Endothelial cell of umbilical vein (primary cell): ENCODE results near the gene OSBPL5. TPM values are rescaled to one million over a fixed set of nuclear protein-coding genes. Genes with fewer than 3 reads are reported as not detected.

Source experiments
- BruUV-seq: library from RNA; stranded (reverse); fragments of 400-500 nt; replicated peaks from 2 replicates; lab custom pipeline; 2021; lab: Mats Ljungman, UMichigan
- CTCF ChIA-PET: fragments of 300-600, 350-600 bp; sonication (Branson Sonifier 250); formaldehyde crosslinking; loops from one replicate; lab custom pipeline; 2021; ENCODE audit warnings: antibody characterized with exemption, inconsistent platforms; lab: Charles Lee
- POLR2A ChIA-PET: fragments of 300-600, 350-600 bp; sonication (Branson Sonifier 250); formaldehyde crosslinking; loops from one replicate; lab custom pipeline; 2021; ENCODE audit warnings: antibody characterized with exemption, inconsistent platforms; lab: Charles Lee
- DNase-seq: peaks from one replicate; pipeline ENCODE4 v3.0.0-alpha.2; 2011; ENCODE audit warnings: low read depth, low spot score
- FAIRE-seq: peaks from 2 replicates; lab custom pipeline; 2011; peaks lifted over from hg19 to GRCh38; lab: Jason Lieb, UNC
- H2AFZ ChIP-seq: 2 replicates; pipeline ENCODE4 v1.6.0; 2012; ENCODE audit warnings: low read depth, low read length, control low read depth, inconsistent platforms
- H3K27ac ChIP-seq: 2 replicates; pipeline ENCODE4 v1.5.1; 2011; ENCODE audit warnings: low read depth, mild to moderate bottlenecking, control low read depth, low read length, moderate library complexity; ENCODE audit not compliant: insufficient read depth
- H3K27me3 ChIP-seq, 2 experiments: 2 replicates each; pipeline versions ENCODE4 v1.6.0 to v1.6.1; 2011; ENCODE audit warnings: low read length in 2 of 2, mixed read lengths in 1 of 2; ENCODE audit not compliant: control insufficient read depth in 2 of 2, insufficient read depth in 2 of 2
- H3K36me3 ChIP-seq, 2 experiments: 2 replicates in 1 of 2; 3 replicates in 1 of 2; pipeline ENCODE4 v1.5.1; 2011; ENCODE audit warnings: low read length in 2 of 2, mild to moderate bottlenecking in 1 of 2, moderate library complexity in 1 of 2; ENCODE audit not compliant: control insufficient read depth in 2 of 2, insufficient read depth in 2 of 2; ENCODE audit errors: extremely low read depth in 1 of 2
- H3K4me1 ChIP-seq: 3 replicates; pipeline ENCODE4 v1.5.1; 2011; ENCODE audit warnings: mild to moderate bottlenecking, low read length; ENCODE audit not compliant: control insufficient read depth, insufficient read depth; ENCODE audit errors: extremely low read depth
- H3K4me2 ChIP-seq: 2 replicates; pipeline ENCODE4 v1.6.1; 2011; ENCODE audit warnings: low read length, control low read depth, mixed read lengths; ENCODE audit not compliant: insufficient read depth
- H3K4me3 ChIP-seq, 3 experiments: fragments of 200-600 bp in 1 of 3; sonication (generic), shearing (Covaris generic) in 1 of 3; replicated peaks in 1 of 3; 2 replicates each; pipeline ENCODE4 v1.5.1; 2011 to 2016; ENCODE audit warnings: control low read depth in 3 of 3, low read length in 3 of 3, mild to moderate bottlenecking in 2 of 3, inconsistent platforms in 1 of 3, low read depth in 1 of 3, moderate library complexity in 1 of 3; ENCODE audit not compliant: insufficient read depth in 1 of 3
- H3K79me2 ChIP-seq: 2 replicates; pipeline ENCODE4 v1.6.0; 2012; ENCODE audit warnings: low read length, inconsistent platforms; ENCODE audit not compliant: control insufficient read depth, insufficient read depth
- H3K9ac ChIP-seq: replicated peaks from 2 replicates; pipeline ENCODE3; 2011; ENCODE audit warnings: low read length, control low read depth; ENCODE audit not compliant: insufficient read depth; ENCODE audit errors: extremely low read depth
- H3K9me1 ChIP-seq: replicated peaks from 3 replicates; pipeline ENCODE4 v1.6.0; 2011; ENCODE audit warnings: mild to moderate bottlenecking, low read length; ENCODE audit not compliant: control insufficient read depth, insufficient read depth; ENCODE audit errors: extremely low read depth
- H3K9me3 ChIP-seq: replicated peaks from 2 replicates; pipeline ENCODE4 v1.5.1; 2012; ENCODE audit warnings: low read length, inconsistent platforms; ENCODE audit not compliant: control insufficient read depth, insufficient read depth
- H4K20me1 ChIP-seq: replicated peaks from 2 replicates; pipeline ENCODE3; 2011; ENCODE audit warnings: mild to moderate bottlenecking, low read length; ENCODE audit not compliant: control insufficient read depth, insufficient read depth; ENCODE audit errors: extremely low read depth
- EZH2 ChIP-seq: IDR thresholded peaks from 2 replicates; pipeline ENCODE4 v1.6.1; 2012; ENCODE audit warnings: borderline replicate concordance, low read depth, mild to moderate bottlenecking, moderate library complexity, low read length, inconsistent platforms; ENCODE audit not compliant: severe bottlenecking
- FOS ChIP-seq: IDR thresholded peaks from 2 replicates; pipeline ENCODE4 v1.6.1; 2011; ENCODE audit warnings: mild to moderate bottlenecking, low read length, moderate library complexity, borderline replicate concordance; ENCODE audit not compliant: insufficient read depth
- GATA2 ChIP-seq: IDR thresholded peaks from 2 replicates; pipeline ENCODE4 v1.7.0; 2011; ENCODE audit warnings: low read depth, mild to moderate bottlenecking, moderate library complexity, mixed read lengths, low read length; ENCODE audit not compliant: insufficient read length, insufficient read depth
- JUN ChIP-seq: IDR thresholded peaks from 2 replicates; pipeline ENCODE4 v1.6.1; 2011; ENCODE audit warnings: borderline replicate concordance, low read depth; ENCODE audit not compliant: insufficient read length, insufficient read depth
- MYC ChIP-seq: IDR thresholded peaks from one replicate; pipeline ENCODE4 v1.6.1; 2011; ENCODE audit warnings: mild to moderate bottlenecking, low read depth, low read length
- POLR2A ChIP-seq: IDR thresholded peaks from 2 replicates; pipeline ENCODE4 v1.6.1; 2012; ENCODE audit warnings: low read depth, mild to moderate bottlenecking, control low read depth, low read length
- POLR2AphosphoS5 ChIP-seq: IDR thresholded peaks from 2 replicates; pipeline ENCODE4 v1.6.1; 2012; ENCODE audit warnings: low read depth, mild to moderate bottlenecking, control low read depth, low read length, moderate library complexity; ENCODE audit not compliant: insufficient read depth
- dilution Hi-C: fragments of 300-500 bp; cut with MboI; formaldehyde crosslinking; loops from one replicate; pipeline ENCODE4 v1.15.0; 2019; ENCODE audit warnings: low sequenced_read_pairs; ENCODE audit not compliant: extremely low pct_ligation_motif_present
- intact Hi-C: fragments of 100-400 bp; cut with micrococcal nuclease; formaldehyde crosslinking; loops from one replicate; pipeline ENCODE4 v1.10.0; 2022
- polyA plus RNA-seq, 4 experiments: library from polyadenylated mRNA; depleted of rRNA in 3 of 4; stranded (reverse) in 3 of 4; unstranded in 1 of 4; fragments of >200 nt; gene quantifications; 2 replicates each; pipeline versions ENCODE4 v1.2.1 to v1.2.3, GENCODE V29; 2011 to 2012; ENCODE audit warnings: missing spikeins in 1 of 4
- total RNA-seq: library from RNA; stranded (reverse); gene quantifications from 2 replicates; pipeline ENCODE4 v1.2.3, GENCODE V29; 2021
- TF ChIP-seq, protein P1 (sequence below), 2 donors: IDR thresholded peaks; 1 replicate in 1 of 2; 2 replicates in 1 of 2; pipeline ENCODE4 v1.5.1; 2011; ENCODE audit warnings: low read length in 2 of 2, mild to moderate bottlenecking in 2 of 2, moderate library complexity in 2 of 2, control low read depth in 1 of 2, inconsistent platforms in 1 of 2, low read depth in 1 of 2; ENCODE audit not compliant: insufficient read depth in 1 of 2; ENCODE audit errors: extremely low read depth in 1 of 2
- TF ChIP-seq, protein P2 (sequence below): IDR thresholded peaks from 2 replicates; pipeline ENCODE4 v1.6.1; 2011; ENCODE audit not compliant: insufficient read depth, insufficient read length

Gene OSBPL5
- total and polyA plus RNA-seq, 2 donors (not counting 3 experiments of a cell fraction or from before 2014, with no cell fraction given), result 8.7 to 37.7 TPM

DNA sequence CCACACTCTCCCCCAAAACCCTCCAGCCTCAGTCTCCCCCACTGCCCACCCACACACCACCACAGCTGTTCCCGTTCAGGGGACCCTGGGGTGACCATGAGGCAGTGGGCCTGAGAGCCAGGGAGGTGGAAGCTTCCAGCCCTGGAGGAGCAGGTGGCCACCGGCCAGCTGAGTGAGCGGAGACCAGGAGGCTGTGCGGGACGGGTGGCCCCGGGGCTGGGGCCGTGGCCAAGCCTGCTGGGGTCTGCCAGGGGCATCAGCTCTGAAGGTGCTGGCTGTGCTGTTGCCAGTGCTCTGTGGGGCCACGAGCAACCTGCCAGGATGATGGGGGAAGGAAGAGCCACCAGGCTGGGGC lies 26.0 kb downstream of the OSBPL5 start:
- H3K9ac ChIP-seq, result no peak overlapping the region
- no peak overlapping the region for H3K4me3 ChIP-seq
- no peaks in the 10 kb centered on the region for H3K4me1 ChIP-seq
- DNase-seq (no peak), FAIRE-seq (no peak)
- ChIA-PET POLR2A (no interaction called here), CTCF (interaction anchor here (0.9 to 2.0 kb wide), 2 partner anchors 15 to 56 kb away, joined by 3 to 5 read pairs; no protein-coding TSS in a partner anchor)
- intact Hi-C loops, result no loop called here
- no peaks in the 10 kb centered on the region for H3K9me1 ChIP-seq
- BruUV-seq, result no TSS peak
- no peak overlapping the region for H3K4me2 ChIP-seq
- no peak for TF ChIP-seq MYC
- TF ChIP-seq, protein P1, sequence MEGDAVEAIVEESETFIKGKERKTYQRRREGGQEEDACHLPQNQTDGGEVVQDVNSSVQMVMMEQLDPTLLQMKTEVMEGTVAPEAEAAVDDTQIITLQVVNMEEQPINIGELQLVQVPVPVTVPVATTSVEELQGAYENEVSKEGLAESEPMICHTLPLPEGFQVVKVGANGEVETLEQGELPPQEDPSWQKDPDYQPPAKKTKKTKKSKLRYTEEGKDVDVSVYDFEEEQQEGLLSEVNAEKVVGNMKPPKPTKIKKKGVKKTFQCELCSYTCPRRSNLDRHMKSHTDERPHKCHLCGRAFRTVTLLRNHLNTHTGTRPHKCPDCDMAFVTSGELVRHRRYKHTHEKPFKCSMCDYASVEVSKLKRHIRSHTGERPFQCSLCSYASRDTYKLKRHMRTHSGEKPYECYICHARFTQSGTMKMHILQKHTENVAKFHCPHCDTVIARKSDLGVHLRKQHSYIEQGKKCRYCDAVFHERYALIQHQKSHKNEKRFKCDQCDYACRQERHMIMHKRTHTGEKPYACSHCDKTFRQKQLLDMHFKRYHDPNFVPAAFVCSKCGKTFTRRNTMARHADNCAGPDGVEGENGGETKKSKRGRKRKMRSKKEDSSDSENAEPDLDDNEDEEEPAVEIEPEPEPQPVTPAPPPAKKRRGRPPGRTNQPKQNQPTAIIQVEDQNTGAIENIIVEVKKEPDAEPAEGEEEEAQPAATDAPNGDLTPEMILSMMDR (IDR thresholded peaks at IDR 0.05; ENCODE audit: extremely low read depth in 1 of 2, insufficient read depth in 1 of 2, low read depth in 1 of 2, low read length in 2 of 2), result no peak
- no peak for TF ChIP-seq POLR2AphosphoS5
- TF ChIP-seq EZH2, result no peak
- no peak for TF ChIP-seq FOS
- TF ChIP-seq POLR2A, result no peak
- no peak for TF ChIP-seq JUN
- TF ChIP-seq, protein P2, sequence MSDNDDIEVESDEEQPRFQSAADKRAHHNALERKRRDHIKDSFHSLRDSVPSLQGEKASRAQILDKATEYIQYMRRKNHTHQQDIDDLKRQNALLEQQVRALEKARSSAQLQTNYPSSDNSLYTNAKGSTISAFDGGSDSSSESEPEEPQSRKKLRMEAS, result no peak
- TF ChIP-seq GATA2, result no peak
- H3K9me3 ChIP-seq, result no peaks in the 10 kb centered on the region
- no peak overlapping the region for H3K27ac ChIP-seq
- no peaks in the 10 kb centered on the region for H3K27me3 ChIP-seq
- H2AFZ ChIP-seq, result no peak overlapping the region
- dilution Hi-C loops, result no loop called here
- no peaks in the 10 kb centered on the region for H4K20me1 ChIP-seq
- H3K79me2 ChIP-seq, result no peaks in the 10 kb centered on the region
- H3K36me3 ChIP-seq, result no peaks in the 10 kb centered on the region
